ENCODE measurements around the gene ATP5MK.
A peak's percentile ranks its signal among the peaks of the same experiment; 100 is the strongest.
"Not testable (repeated sequence)": the region's sequence is repeated elsewhere in the genome, so short reads cannot be mapped to it uniquely, and the experiment has no call there.

ATP5MK gene

GRCh38 chr10:103396067-103396788 lies at the start of gene ATP5MK, which contains the start of gene PDCD11:
ATP5MK (minus strand) TSS chr10:103396475; CDS start chr10:103392457, 4,018 bp downstream.
PDCD11 (plus strand) TSS chr10:103396626; CDS start chr10:103398427, 1,801 bp downstream.
- peak; percentile 97 for DNase-seq

GRCh38 chr10:103445366-103445765 lies 49.1 kb upstream of the ATP5MK start:
- no peak for DNase-seq

- no peak for DNase-seq
Observed at GRCh38 chr10:103444478-103444877, 48.2 kb upstream of the ATP5MK start.

GRCh38 chr10:103443475-103444185 lies 47.4 kb upstream of the ATP5MK start:
- DNase-seq: no peak

GRCh38 chr10:103442031-103442461 lies 45.8 kb upstream of the ATP5MK start:
- DNase-seq: no peak

- DNase-seq: no peak
Observed at GRCh38 chr10:103441611-103442010, 45.3 kb upstream of the ATP5MK start.

- no peak for DNase-seq
Observed at GRCh38 chr10:103441206-103441605, 44.9 kb upstream of the ATP5MK start.

- DNase-seq: no peak
Observed at GRCh38 chr10:103440416-103440815, 44.1 kb upstream of the ATP5MK start.

GRCh38 chr10:103439776-103440175 lies 43.5 kb upstream of the ATP5MK start:
- DNase-seq: no peak

GRCh38 chr10:103433858-103434257 lies 37.6 kb upstream of the ATP5MK start:
- DNase-seq: no peak

- no peak for DNase-seq
Observed at GRCh38 chr10:103431902-103432301, 35.6 kb upstream of the ATP5MK start.

GRCh38 chr10:103429647-103430046 lies 33.4 kb upstream of the ATP5MK start:
- DNase-seq: no peak

- DNase-seq: no peak
Observed at GRCh38 chr10:103428989-103429643, 32.8 kb upstream of the ATP5MK start.

- DNase-seq: no peak
Observed at GRCh38 chr10:103427866-103428265, 31.6 kb upstream of the ATP5MK start.

GRCh38 chr10:103423748-103424147 lies 27.5 kb upstream of the ATP5MK start:
- DNase-seq: no peak

GRCh38 chr10:103419101-103419500 lies 22.8 kb upstream of the ATP5MK start:
- DNase-seq: no peak

GRCh38 chr10:103417601-103418000 lies 21.3 kb upstream of the ATP5MK start:
- no peak for DNase-seq

GRCh38 chr10:103417148-103417469 lies 20.8 kb upstream of the ATP5MK start:
- not testable (repeated sequence) for DNase-seq

GRCh38 chr10:103416436-103417147 lies 20.3 kb upstream of the ATP5MK start:
- DNase-seq: peak; percentile 40

GRCh38 chr10:103415581-103415980 lies 19.3 kb upstream of the ATP5MK start:
- no peak for DNase-seq

GRCh38 chr10:103413564-103413963 lies 17.3 kb upstream of the ATP5MK start:
- no peak for DNase-seq

GRCh38 chr10:103397191-103397825 lies 1.0 kb upstream of the ATP5MK start:
- DNase-seq: no peak

GRCh38 chr10:103396789-103397087 lies 463 bp upstream of the ATP5MK start:
- DNase-seq: no peak

Measured in NCI-H1436 (cell line).